Measurements from ENCODE around the gene SIK2. TPM values are rescaled to one million over a fixed set of nuclear protein-coding genes. Genes with fewer than 3 reads are reported as not detected.

The SIK2 gene
- polyA plus RNA-seq, 1 donor from 2014 or later, result 9.0 TPM

GRCh38 chr11:111633756-111634362, 31.6 kb downstream of the SIK2 start:
- no peak for TF ChIP-seq POLR2AphosphoS5 (IDR thresholded peaks at IDR 0.05)
- no peak for TF ChIP-seq CTCF (IDR thresholded peaks at IDR 0.05; ENCODE audit: poor library complexity, severe bottlenecking)
- TF ChIP-seq EZH2 (IDR thresholded peaks at IDR 0.05; ENCODE audit: borderline replicate concordance, insufficient read depth, low read length, poor library complexity, severe bottlenecking), result no peak
- no peak for TF ChIP-seq REST (IDR thresholded peaks at IDR 0.05; ENCODE audit: borderline replicate concordance)
- no peak for TF ChIP-seq SMC3 (conservative IDR thresholded peaks at IDR 0.05; ENCODE audit: poor library complexity)
- no peak for TF ChIP-seq MXI1 (conservative IDR thresholded peaks at IDR 0.05; ENCODE audit: poor library complexity, severe bottlenecking)
- no peak for TF ChIP-seq TAF1 (IDR thresholded peaks at IDR 0.05; ENCODE audit: low read depth)
- TF ChIP-seq RAD21 (conservative IDR thresholded peaks at IDR 0.05), result no peak
- no peak for TF ChIP-seq EP300 (conservative IDR thresholded peaks at IDR 0.05; ENCODE audit: poor library complexity, severe bottlenecking)
- no peaks in the 10 kb centered on the region for H3K27me3 ChIP-seq (ENCODE audit: insufficient read depth, low read depth, low read length)
- H3K9me2 ChIP-seq (ENCODE audit: insufficient read depth, low read length), result no peaks in the 10 kb centered on the region
- no peak overlapping the region for H3K4me2 ChIP-seq (ENCODE audit: low read length)
- H2AFZ ChIP-seq (ENCODE audit: low read depth, low read length), result no peak overlapping the region
- H3K9me3 ChIP-seq (ENCODE audit: low read length), result no peaks in the 10 kb centered on the region
- no peaks in the 10 kb centered on the region for H4K20me1 ChIP-seq (ENCODE audit: insufficient read depth)
- no peaks in the 10 kb centered on the region for H3K79me2 ChIP-seq (replicated peaks; ENCODE audit: insufficient read depth, low read length)
- no peaks in the 10 kb centered on the region for H3K36me3 ChIP-seq (ENCODE audit: insufficient read depth, low read length)
- no peak overlapping the region for H3K9ac ChIP-seq (ENCODE audit: low read length)
- no peak overlapping the region for H3K4me3 ChIP-seq (ENCODE audit: low read length)
- H3K27ac ChIP-seq (ENCODE audit: low read length), result no peak overlapping the region
- H3F3A ChIP-seq (ENCODE audit: insufficient read depth, low read length, poor library complexity, severe bottlenecking), result no peaks in the 10 kb centered on the region

- Histone ChIP-seq H3K79me2 (replicated peaks; ENCODE audit: insufficient read depth, low read length) (no peaks in the 10 kb centered on the region), H3K36me3 (ENCODE audit: insufficient read depth, low read length) (no peaks in the 10 kb centered on the region), H3F3A (ENCODE audit: insufficient read depth, low read length, poor library complexity, severe bottlenecking) (no peaks in the 10 kb centered on the region), H3K9me3 (ENCODE audit: low read length) (no peaks in the 10 kb centered on the region), H3K4me3 (ENCODE audit: low read length) (peak overlapping the region; percentile 33), H3K27ac (ENCODE audit: low read length) (peak overlapping the region; percentile 37), H3K4me2 (ENCODE audit: low read length) (peak overlapping the region; percentile 6), H4K20me1 (ENCODE audit: insufficient read depth) (no peaks in the 10 kb centered on the region), H3K27me3 (ENCODE audit: insufficient read depth, low read depth, low read length) (no peaks in the 10 kb centered on the region), H3K9ac (ENCODE audit: low read length) (no peak overlapping the region), H3K9me2 (ENCODE audit: insufficient read depth, low read length) (no peaks in the 10 kb centered on the region), H2AFZ (ENCODE audit: low read depth, low read length) (no peak overlapping the region)
- TF ChIP-seq MXI1 (conservative IDR thresholded peaks at IDR 0.05; ENCODE audit: poor library complexity, severe bottlenecking) (no peak), EP300 (conservative IDR thresholded peaks at IDR 0.05; ENCODE audit: poor library complexity, severe bottlenecking) (no peak), POLR2AphosphoS5 (IDR thresholded peaks at IDR 0.05) (no peak), CTCF (IDR thresholded peaks at IDR 0.05; ENCODE audit: poor library complexity, severe bottlenecking) (no peak), SMC3 (conservative IDR thresholded peaks at IDR 0.05; ENCODE audit: poor library complexity) (no peak), EZH2 (IDR thresholded peaks at IDR 0.05; ENCODE audit: borderline replicate concordance, insufficient read depth, low read length, poor library complexity, severe bottlenecking) (no peak), TAF1 (IDR thresholded peaks at IDR 0.05; ENCODE audit: low read depth) (no peak), RAD21 (conservative IDR thresholded peaks at IDR 0.05) (no peak), REST (IDR thresholded peaks at IDR 0.05; ENCODE audit: borderline replicate concordance) (no peak)
Measured at GRCh38 chr11:111634981-111635705, 32.9 kb downstream of the SIK2 start.

Measured in neural cell (in vitro differentiated cells).